ENCODE data around the gene ANKLE1.

GRCh38 chr19:17254636-17255035 is 27.1 kb upstream of the ANKLE1 start:
- TF ChIP-seq MAX (CRISPR knock-in tag; IDR thresholded peaks at IDR 0.05): no peak
- no peak for TF ChIP-seq CTCF (IDR thresholded peaks at IDR 0.05)
- no peak for TF ChIP-seq CDX4 (CRISPR knock-in tag; IDR thresholded peaks at IDR 0.05; ENCODE audit: borderline replicate concordance)
- no peak for TF ChIP-seq SMAD3 (CRISPR knock-in tag; IDR thresholded peaks at IDR 0.05; ENCODE audit: borderline replicate concordance)
- TF ChIP-seq ZNF121 (CRISPR knock-in tag; IDR thresholded peaks at IDR 0.05): no peak
- TF ChIP-seq USF1 (CRISPR knock-in tag; IDR thresholded peaks at IDR 0.05): no peak
- no peak for TF ChIP-seq ZNF416 (CRISPR knock-in tag; IDR thresholded peaks at IDR 0.05)

Data from WTC11 (cell line).